GM12878 (cell line): ENCODE measurements around the gene RECQL. TPM values are rescaled to one million over a fixed set of nuclear protein-coding genes. Genes with fewer than 3 reads are reported as not detected.

ENCODE experiments used
- ATAC-seq: fragments of 200-7000 bp; cut with Tn5 transposase; 3 replicates; pipeline ENCODE4 v1.9.1; 2020; ENCODE audit warnings: mild to moderate bottlenecking, moderate library complexity
- BruUV-seq: library from RNA; stranded (reverse); fragments of 400-500 nt; replicated peaks from 2 replicates; lab custom pipeline; 2021; lab: Mats Ljungman, UMichigan
- CTCF ChIA-PET: fragments of 300-600 bp; sonication (Branson Sonifier 250); formaldehyde crosslinking; extraction: SDS; loops from one replicate; lab custom pipeline; 2021; ENCODE audit warnings: inconsistent platforms; lab: Yijun Ruan, JAX
- POLR2A ChIA-PET: fragments of 350-600 bp; formaldehyde crosslinking; extraction: SDS; loops from one replicate; lab custom pipeline; 2021; ENCODE audit warnings: inconsistent platforms; lab: Charles Lee
- RAD21 ChIA-PET: fragments of 300-600 bp; sonication (Branson Sonifier 250); formaldehyde crosslinking; loops from one replicate; lab custom pipeline; 2023; ENCODE audit warnings: antibody characterized with exemption; ENCODE audit not compliant: unreplicated experiment; lab: Charles Lee
- SMC1A ChIA-PET: fragments of 300-600 bp; sonication (Branson Sonifier 250); formaldehyde crosslinking; loops from one replicate; lab custom pipeline; 2023; ENCODE audit not compliant: unreplicated experiment, uncharacterized antibody; lab: Charles Lee
- DNase-seq: peaks from one replicate; pipeline ENCODE4 v3.0.0-alpha.2; 2011; ENCODE audit warnings: low read depth, low spot score
- FAIRE-seq: peaks from 3 replicates; lab custom pipeline; 2011; peaks lifted over from hg19 to GRCh38; lab: Jason Lieb, UNC
- H2AFZ ChIP-seq: 2 replicates; pipeline ENCODE4 v1.6.0; 2011; ENCODE audit warnings: low read depth, low read length, control low read depth; ENCODE audit not compliant: control insufficient read depth
- H3K27ac ChIP-seq: 2 replicates; pipeline ENCODE4 v1.5.1; 2011; ENCODE audit warnings: control low read depth; ENCODE audit not compliant: control insufficient read depth, insufficient read depth
- H3K27me3 ChIP-seq, 2 experiments: replicated peaks in 1 of 2; 2 replicates each; pipeline versions ENCODE4 v1.6.0 to v1.6.1; 2011; ENCODE audit warnings: low read length in 1 of 2; ENCODE audit not compliant: control insufficient read depth in 2 of 2, insufficient read depth in 2 of 2
- H3K36me3 ChIP-seq, 2 experiments: 2 replicates each; pipeline ENCODE4 v1.5.1; 2011; ENCODE audit warnings: low read length in 1 of 2; ENCODE audit not compliant: control insufficient read depth in 2 of 2, insufficient read depth in 2 of 2
- H3K4me1 ChIP-seq: 2 replicates; pipeline ENCODE4 v1.6.1; 2011; ENCODE audit warnings: mild to moderate bottlenecking, low read length, moderate library complexity, mixed read lengths; ENCODE audit not compliant: control insufficient read depth, insufficient read depth
- H3K4me2 ChIP-seq: 2 replicates; pipeline ENCODE4 v1.6.0; 2011; ENCODE audit warnings: control low read depth; ENCODE audit not compliant: control insufficient read depth, insufficient read depth
- H3K4me3 ChIP-seq: fragments of 200-600 bp; sonication (generic); 2 replicates; pipeline ENCODE4 v1.5.1; 2016
- H3K79me2 ChIP-seq: 2 replicates; pipeline ENCODE4 v1.6.0; 2011; ENCODE audit warnings: low read length; ENCODE audit not compliant: control insufficient read depth, insufficient read depth
- H3K9ac ChIP-seq: 2 replicates; pipeline ENCODE4 v1.8.0; 2011; ENCODE audit warnings: low read length, control low read depth, mixed read lengths; ENCODE audit not compliant: control insufficient read depth, insufficient read depth
- H3K9me3 ChIP-seq: replicated peaks from 3 replicates; pipeline ENCODE4 v1.5.1; 2011; ENCODE audit warnings: mild to moderate bottlenecking, low read length; ENCODE audit not compliant: control insufficient read depth, insufficient read depth
- H4K20me1 ChIP-seq: 2 replicates; pipeline ENCODE4 v1.6.0; 2011; ENCODE audit not compliant: control insufficient read depth, insufficient read depth
- HDAC2 ChIP-seq: fragments of 200-600 bp; sonication (generic); IDR thresholded peaks from 2 replicates; pipeline ENCODE4 v1.6.1; 2017
- JUND ChIP-seq: IDR thresholded peaks from 2 replicates; pipeline ENCODE4 v1.6.1; 2012; ENCODE audit warnings: low read depth, mild to moderate bottlenecking, low read length, improper control_type of control experiment, moderate library complexity
- KAT2A ChIP-seq: conservative IDR thresholded peaks from 2 replicates; pipeline ENCODE4 v1.6.1; 2011; ENCODE audit warnings: low read depth, low read length; ENCODE audit not compliant: control insufficient read depth
- SPI1 ChIP-seq: IDR thresholded peaks from 2 replicates; pipeline ENCODE4 v1.6.1; 2011; ENCODE audit warnings: low read depth, mild to moderate bottlenecking, low read length, moderate library complexity, borderline replicate concordance; ENCODE audit not compliant: insufficient read depth
- WGBS: methylation state at CpG from one replicate; pipeline ENCODE4 v1.1.6; 2016; ENCODE audit warnings: low lambda C conversion rate; ENCODE audit not compliant: insufficient replicate concordance, insufficient coverage; ENCODE audit errors: missing lambda C conversion rate; 5-methylcytosine and 5-hydroxymethylcytosine counted together
- in situ Hi-C: fragments of 300-500 bp; cut with MboI; formaldehyde crosslinking; loops from 9 replicates; pipeline ENCODE4 v1.14.3; 2018; ENCODE audit warnings: mixed read lengths
- intact Hi-C: fragments of 100-400 bp; cut with micrococcal nuclease; formaldehyde crosslinking; loops from one replicate; pipeline ENCODE4 v1.14.2; 2022; ENCODE audit not compliant: unreplicated experiment
- polyA plus RNA-seq, 11 experiments: library from polyadenylated mRNA; depleted of rRNA in 4 of 11; unstranded in 6 of 11; stranded (reverse) in 5 of 11; fragments of >200 nt; fragmentation: Nextera tagmentation in 4 of 11; fragmentation: Illumina TruSeq in 1 of 11; extraction: Ambion mirVana in 4 of 11; extraction: Trizol in 1 of 11; gene quantifications; 1 replicate in 1 of 11; 2 replicates in 10 of 11; pipeline versions ENCODE4 v1.2.1 to v1.2.3, GENCODE V29; 2011 to 2016; ENCODE audit warnings: inconsistent platforms in 2 of 11, missing spikeins in 2 of 11, low read depth in 1 of 11
- total RNA-seq, 4 experiments: library from RNA; depleted of rRNA in 3 of 4; stranded (reverse); fragments of >200 nt in 3 of 4; fragmentation: Illumina TruSeq in 1 of 4; extraction: Trizol in 1 of 4; gene quantifications; 2 replicates each; pipeline versions ENCODE4 v1.2.1 to v1.2.3, GENCODE V29; 2013 to 2021
- TF ChIP-seq, protein P1 (sequence below): IDR thresholded peaks from 2 replicates; pipeline ENCODE4 v1.6.1; 2011; ENCODE audit warnings: borderline replicate concordance, low read depth, mild to moderate bottlenecking, moderate library complexity, low read length; ENCODE audit not compliant: insufficient read depth, poor library complexity, severe bottlenecking

The RECQL gene
- total and polyA plus RNA-seq, 10 of the 15 experiments (the other 5 are each of a cell fraction or from before 2014, with no cell fraction given), result 47.4 to 130 (median 70.8) TPM

- ATAC-seq (no peak), FAIRE-seq (no peak), DNase-seq (no peak)
- no peak for TF ChIP-seq KAT2A
- no peak for TF ChIP-seq HDAC2
- TF ChIP-seq SPI1, result no peak
- no peak for TF ChIP-seq JUND
- TF ChIP-seq, protein P1, sequence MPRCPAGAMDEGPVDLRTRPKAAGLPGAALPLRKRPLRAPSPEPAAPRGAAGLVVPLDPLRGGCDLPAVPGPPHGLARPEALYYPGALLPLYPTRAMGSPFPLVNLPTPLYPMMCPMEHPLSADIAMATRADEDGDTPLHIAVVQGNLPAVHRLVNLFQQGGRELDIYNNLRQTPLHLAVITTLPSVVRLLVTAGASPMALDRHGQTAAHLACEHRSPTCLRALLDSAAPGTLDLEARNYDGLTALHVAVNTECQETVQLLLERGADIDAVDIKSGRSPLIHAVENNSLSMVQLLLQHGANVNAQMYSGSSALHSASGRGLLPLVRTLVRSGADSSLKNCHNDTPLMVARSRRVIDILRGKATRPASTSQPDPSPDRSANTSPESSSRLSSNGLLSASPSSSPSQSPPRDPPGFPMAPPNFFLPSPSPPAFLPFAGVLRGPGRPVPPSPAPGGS, result no peak
- no peaks in the 10 kb centered on the region for H3K4me1 ChIP-seq
- peaks cover 0 to 2% of the 10 kb centered on the region in 2 experiments; a peak in 1 of 4 replicates for H3K36me3 ChIP-seq
- H3K79me2 ChIP-seq, result no peaks in the 10 kb centered on the region
- no TSS peak for BruUV-seq
- H3K9me3 ChIP-seq, result no peaks in the 10 kb centered on the region
- no peak overlapping the region for H3K4me2 ChIP-seq
- POLR2A ChIA-PET, result interaction anchor here (1.2 kb wide), 1 partner anchor 12 kb away, joined by 4 read pairs; no protein-coding TSS in a partner anchor
- in situ Hi-C loops, result no loop called here
- no peak overlapping the region for H3K4me3 ChIP-seq
- H4K20me1 ChIP-seq, result no peaks in the 10 kb centered on the region
- no peak overlapping the region for H2AFZ ChIP-seq
- no peak overlapping the region for H3K9ac ChIP-seq
- H3K27me3 ChIP-seq, result no peaks in the 10 kb centered on the region
- 47% methylated on average over 1 of the region's 1 CpG for WGBS
- RAD21 ChIA-PET, result no interaction called here
- CTCF ChIA-PET, result interaction anchor here (0.6 to 1.3 kb wide), 2 partner anchors 14 to 140 kb away, joined by 3 read pairs; partner anchors contain the start of gene PYROXD1
- SMC1A ChIA-PET, result interaction anchor here (0.5 to 2.7 kb wide), 6 partner anchors 8 to 284 kb away, joined by 3 to 9 read pairs (median 4); partner anchors contain the start of gene PYROXD1
- intact Hi-C loops, result no loop called here
- H3K27ac ChIP-seq, result no peak overlapping the region
Observed at GRCh38 chr12:21451529-21451928, 49.9 kb downstream of the RECQL start.
